GM04503 (cell line): Measurements from ENCODE around the gene GRIA1.

ENCODE experiments used
- DNase-seq: peaks from one replicate; pipeline ENCODE4 v3.0.0-alpha.2; 2012; ENCODE audit warnings: low read depth

GRIA1 gene

DNA sequence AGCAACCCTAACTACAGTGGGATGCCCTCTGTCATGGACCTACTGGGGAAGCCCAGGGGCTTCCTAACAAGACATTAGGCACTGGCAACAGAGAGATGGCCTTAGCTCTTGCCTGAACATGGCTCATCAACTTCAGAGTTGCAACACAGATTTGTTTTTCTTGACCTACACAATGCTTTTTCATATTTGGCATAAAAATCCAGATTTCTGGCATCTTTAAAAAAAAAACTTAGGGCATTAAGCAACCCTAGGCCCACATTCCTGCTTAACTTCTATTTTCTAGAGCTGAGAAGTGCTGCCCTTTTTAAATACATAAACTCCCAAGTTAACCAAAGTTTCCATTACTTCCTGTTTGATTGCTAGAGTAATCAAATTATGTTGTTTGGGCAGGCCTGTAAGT lies 8.0 kb downstream of the GRIA1 start:
- DNase-seq: no peak

DNA sequence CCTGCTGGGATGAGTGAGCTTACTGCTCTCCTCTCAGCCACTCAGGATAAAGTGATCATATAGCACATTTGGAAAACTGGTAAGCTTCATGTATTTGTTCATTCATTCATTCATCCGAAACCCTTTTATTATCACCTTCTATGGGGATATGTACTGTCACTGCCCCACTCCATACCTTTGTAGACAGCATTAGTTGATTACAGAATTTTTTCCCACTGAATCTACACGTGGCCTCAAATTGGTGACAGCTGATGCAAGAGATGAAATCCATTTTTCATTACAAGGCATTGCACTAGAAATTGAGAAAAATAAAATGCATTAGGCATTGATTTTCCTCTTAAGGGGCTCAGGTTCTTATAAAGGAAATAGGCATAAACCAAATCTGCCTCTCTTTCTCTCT lies 9.7 kb downstream of the GRIA1 start:
- DNase-seq: no peak

DNA sequence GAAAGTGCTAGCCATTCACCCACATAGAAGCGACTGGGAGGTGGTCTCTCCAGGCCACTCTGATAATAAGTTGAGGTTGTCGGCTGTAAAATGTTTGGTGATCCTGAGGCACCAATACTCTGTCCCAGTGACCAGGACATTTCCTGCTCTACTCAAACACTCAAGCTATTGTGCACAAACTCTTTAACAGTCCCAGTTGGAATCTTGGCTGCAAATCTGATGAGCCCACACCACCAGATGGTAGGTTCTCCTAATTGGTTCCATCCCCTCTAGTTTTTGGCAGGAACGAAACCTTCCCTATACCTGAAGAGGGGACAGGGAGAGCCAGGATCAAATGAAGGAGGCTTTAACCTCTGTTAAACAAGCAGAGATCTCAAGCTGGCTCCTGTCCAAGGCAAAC lies 14.3 kb downstream of the GRIA1 start:
- DNase-seq: no peak

DNA sequence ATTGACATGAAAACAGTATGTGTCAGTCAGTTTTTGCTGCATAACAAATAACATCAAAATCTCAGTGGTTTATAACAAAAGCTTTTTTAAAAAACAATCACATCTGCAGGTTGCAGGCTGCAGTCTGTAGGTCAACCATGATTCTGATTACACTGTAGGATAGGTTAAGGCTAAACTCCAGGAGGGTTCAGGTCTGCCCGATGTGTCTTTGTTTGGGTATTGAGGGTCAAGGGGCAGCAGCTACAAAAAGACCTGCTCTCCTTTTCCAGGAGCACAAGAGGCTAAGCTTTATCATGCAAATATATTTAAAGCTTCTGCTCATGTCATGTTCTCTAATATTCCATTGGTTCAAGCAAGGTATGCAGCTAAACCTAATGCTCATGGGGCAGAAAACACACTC lies 18.2 kb downstream of the GRIA1 start:
- no peak for DNase-seq

DNA sequence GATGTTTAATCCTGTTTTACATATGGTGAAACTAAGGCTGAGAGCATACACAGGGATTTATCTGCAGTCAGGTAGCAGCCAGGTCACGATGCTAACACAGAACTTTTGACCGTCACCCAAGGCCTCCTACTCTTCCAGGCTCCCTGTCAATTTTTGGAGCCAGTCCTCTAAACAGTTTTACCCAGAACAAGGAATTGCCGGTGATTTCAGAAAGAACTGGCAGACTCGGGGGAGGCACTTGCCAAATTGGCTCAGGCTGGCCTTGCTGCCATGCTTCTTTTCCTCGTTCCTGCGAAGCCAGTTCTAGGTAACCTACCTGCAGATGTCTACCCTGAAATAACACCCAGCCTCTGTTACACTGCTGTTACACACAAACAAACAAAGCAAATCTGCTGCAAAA lies 21.2 kb downstream of the GRIA1 start:
- DNase-seq: no peak

DNA sequence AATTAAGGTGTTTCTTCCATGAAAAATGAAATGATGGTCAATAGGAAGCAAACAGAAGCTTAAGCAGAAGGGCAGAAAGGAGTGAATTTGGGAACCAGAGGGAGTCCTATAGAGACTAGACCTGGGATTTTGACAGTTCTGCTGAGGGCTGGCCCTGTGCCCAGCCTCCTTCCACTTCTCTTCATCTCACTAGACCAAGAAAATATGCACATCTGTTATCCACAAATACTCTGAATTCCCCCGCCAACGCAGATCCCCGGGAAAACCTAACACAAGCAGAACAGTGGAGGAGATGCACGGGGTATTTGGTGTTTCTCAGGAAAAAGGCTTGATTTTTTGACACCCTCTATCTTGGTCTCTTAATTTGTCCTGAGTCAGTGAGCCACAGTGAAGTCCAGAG lies 22.7 kb downstream of the GRIA1 start:
- no peak for DNase-seq

DNA sequence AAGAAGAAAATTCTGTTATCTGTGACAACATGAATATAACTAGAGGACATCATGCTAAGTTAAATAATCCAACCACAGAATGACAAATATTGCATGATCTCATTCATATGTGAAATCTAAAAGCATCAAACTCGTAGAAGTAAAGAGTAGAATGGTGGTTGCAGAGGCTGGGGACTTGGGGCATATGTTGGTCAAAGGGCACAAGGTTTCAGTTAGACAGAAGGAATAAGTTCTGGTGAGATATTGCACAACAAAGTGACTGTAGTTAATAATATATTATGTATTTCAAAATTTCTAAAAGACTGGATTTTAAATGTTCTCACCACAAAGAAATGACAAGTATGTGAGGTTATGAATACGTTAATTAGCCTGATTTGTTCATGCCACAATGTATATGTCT lies 24.8 kb downstream of the GRIA1 start:
- DNase-seq: no peak

DNA sequence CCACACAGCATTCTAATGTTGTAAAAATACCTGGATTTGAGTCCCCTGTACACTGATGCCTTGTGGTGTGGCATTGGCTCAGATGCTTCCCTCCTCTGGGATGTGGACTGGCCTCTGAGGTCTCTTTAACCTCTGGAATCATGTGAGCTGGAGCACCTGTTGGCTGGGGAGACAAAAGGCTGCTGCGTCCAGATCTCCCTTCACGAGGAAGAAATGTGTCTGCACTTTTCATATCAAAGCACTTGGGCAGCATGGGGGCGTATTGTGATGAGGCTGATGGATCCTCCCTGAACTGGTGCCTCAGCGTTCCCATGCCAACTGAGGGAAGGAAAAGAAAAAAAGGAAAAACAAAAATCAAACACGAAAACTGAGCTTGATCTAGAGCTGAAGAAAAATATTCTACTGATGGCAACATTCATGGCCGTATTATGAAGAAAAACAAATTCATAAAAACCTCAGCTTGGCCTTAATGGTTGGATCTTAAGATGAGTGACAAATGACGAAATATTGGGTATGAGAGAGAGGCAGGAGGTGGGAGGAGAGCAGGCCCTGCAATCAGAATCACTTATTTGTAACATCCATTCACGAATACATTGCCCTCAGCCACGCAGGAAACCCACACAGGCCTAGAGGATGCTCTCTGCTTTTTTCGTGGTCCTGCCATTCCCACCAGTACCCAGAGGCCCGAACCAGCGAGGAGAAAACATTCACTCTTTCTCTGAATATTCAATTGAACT lies 26.2 kb downstream of the GRIA1 start:
- no peak for DNase-seq

DNA sequence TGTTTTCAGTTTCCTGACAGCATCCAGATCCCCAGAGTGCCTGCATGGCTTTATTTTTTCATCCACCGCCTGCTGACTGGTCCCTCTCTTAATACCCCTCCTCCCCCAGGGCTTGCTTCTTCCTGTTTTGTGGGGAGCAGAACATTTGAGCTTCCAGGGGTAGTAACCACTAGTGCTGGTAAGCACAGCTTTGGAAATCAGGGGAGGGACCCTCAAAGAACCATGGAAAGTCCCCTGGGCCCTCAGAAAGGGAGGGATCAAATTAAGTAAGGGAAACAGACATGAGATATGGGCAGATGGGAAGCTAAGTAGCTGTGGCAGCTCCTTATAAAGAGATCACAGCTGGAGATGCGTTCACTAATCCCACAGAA lies 26.8 kb downstream of the GRIA1 start:
- no peak for DNase-seq

DNA sequence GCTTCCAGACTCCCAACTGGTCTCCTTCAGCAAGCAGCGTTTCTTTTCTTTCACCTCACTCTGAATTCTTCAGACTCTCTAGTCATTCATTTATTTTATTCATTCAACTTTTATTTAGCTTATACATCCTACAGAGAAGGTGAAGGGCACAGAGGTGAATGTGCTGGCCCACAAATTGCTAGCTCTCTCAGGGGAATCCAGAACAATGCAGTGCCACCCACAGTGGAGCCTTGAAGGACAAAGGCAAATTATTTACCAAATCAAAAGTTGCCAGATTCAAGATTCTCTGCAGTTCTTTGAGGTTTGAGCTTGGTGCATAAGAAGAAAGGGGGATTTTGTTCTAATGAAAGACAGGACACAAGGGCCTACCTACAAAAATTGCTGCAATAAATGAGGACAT lies 29.7 kb downstream of the GRIA1 start:
- no peak for DNase-seq

DNA sequence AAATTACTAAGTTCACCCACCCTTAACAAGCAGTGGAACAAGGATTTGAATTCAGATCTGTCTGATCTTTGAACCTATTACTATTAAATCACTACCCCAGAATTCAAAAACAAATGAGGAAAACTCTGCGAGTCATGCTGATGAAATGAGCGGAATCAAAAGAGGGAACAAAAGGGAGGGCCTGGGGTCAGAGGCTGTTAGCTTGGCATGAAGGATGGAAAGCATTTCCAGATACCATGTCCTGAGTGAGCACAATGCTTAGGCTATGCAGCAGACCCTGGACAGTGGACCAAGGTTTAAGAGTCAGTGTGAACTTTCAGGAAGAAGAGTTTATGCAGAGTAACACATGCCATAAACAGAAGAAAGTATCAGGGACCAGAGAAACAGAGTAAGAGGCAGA lies 30.5 kb downstream of the GRIA1 start:
- DNase-seq: no peak

DNA sequence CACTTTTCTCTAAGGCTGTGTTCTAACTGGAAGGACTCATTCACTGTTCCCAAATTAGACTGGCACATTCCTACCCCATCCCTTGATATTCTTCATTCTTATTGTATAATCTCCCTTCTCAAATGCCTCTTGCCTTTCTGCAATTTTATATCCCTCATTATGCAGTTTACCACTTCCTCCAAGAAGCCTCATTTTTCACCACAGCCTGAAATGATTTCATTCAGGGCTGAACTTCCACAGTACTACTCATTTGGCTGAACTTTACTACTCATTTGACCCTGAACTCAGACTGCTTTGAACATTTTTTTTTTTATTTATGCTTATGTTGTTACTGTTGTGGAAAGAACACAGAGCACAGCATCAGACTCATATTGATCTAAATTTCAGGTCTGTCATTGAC lies 32.7 kb downstream of the GRIA1 start:
- no peak for DNase-seq

DNA sequence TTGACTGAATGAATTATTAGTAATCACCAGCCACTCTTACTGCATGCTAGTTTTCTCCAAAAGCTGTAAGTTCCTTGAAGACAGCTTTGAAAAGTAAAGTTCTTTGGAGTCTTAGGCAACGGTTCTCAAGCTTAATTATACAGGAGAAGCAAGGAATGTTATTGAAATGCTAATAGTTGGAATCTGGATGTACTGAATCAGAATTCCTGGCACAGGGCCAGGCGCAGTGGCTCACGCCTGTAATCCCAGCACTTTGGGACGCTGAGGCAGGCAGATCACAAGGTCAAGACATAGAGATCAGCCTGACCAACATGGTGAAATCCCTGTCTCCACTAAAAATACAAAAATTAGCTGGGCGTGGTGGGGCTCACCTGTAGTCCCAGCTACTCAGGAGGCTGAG lies 33.4 kb downstream of the GRIA1 start:
- no peak for DNase-seq

DNA sequence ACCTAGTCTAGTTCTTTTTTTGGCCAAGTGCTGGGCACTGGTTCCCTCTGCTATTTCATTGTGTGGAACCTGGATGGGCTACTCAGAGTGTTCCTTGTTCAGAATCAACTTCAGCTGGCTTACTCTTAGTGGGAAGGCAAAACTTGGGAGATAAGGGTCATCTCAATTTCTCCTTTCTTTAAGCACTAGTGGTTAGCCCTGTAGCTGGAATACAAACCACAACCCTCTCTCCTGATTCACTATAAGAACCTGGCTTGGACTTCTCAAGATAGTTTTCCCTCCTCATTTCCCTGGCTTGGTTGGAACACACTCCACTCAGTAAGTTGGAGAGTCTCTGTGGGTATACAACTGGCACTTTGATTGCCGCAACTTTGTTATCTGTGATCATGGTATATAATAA lies 35.1 kb downstream of the GRIA1 start:
- DNase-seq: no peak

DNA sequence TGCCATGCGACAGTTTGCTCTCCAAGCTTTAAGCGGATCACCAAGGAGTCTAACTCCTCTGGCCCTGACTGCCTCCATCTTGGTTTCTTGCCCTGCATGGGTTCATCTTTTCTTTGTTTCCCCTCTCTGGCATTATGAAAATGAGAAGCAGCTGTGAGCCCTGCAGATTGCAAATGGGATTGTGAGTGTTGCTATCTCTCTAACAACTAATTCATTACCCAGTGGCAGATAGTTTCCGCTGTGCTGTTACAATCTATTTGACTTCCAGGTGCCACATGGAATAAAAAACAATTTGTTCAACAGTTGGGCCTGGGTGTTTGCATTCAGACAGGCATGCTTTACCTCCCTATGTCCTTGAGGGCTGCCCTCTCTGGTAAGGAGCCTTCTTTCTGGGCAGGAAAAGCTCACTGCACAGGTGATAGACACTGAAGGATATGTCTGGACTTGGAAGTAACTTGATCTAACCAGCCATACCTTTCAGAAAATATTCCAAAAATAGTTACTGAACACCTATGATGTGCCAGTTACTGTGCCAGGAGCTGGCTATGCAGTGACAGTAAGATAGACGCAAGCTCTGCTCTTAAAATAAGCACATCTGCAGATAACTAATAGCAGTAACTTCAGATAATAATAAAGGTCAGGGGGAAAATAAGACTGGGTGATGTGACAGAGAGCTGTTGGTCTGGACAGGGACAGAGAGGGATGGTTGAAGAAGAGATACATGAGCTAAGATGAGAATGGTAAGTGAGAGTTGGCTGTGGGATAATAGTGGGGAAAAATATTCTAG lies 40.1 kb downstream of the GRIA1 start:
- no peak for DNase-seq

DNA sequence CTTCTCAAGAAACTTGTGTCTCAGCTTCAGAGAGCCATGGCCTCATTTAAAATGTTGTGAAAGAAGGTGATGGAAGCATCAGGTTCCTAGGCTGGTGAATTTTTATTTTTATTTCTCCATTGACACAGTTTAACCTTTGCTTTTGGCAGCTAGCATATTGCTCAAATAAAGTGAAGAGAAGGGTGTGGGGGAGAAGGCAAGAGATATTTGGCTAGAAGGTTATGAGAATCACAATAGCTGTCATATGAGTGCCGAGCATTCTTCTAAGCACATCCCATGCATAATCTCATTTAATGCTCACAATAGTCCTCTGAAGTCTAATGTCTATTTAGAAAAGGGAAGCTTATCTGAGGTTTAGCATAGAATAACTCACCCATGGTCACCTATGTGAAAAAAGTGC lies 43.1 kb downstream of the GRIA1 start:
- no peak for DNase-seq

DNA sequence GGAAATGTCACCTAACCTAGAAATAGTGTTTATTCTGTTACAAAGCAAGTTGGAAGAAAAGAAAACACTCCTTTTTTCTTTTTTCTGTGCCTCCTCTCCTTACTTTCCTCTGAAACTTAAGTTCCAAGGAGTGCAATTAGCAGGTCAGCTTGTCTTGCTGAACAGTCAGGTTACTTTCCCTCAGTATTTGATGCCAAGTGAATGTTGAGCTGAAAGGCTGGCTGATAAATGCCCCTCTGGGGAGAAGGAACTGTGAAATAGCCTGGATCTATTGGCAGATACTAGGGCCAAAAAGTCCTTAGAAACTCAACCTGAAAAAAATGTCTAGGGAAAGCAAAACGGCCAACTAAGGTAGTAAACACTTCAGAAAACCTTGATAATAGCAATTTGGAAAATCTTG lies 43.6 kb downstream of the GRIA1 start:
- no peak for DNase-seq

DNA sequence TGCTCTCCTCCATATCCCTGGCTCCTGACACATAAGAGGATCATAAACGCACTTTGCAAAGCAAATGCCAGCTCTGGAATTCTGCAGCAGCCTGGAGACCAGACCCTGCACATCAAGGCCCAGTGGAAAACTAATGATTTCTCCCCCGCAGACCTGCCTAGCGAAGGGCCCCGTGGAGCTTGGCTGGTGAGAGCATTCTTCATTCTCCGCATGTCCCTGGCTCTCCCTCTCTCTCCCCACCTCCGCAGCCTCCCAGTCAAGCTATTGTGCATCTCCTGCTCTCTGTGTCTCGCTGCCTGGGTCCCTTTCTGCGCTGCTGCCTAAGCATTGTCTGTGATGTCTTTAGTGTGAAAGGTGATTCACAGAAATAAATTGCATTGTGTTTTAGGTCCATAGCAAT lies 46.7 kb downstream of the GRIA1 start:
- no peak for DNase-seq

DNA sequence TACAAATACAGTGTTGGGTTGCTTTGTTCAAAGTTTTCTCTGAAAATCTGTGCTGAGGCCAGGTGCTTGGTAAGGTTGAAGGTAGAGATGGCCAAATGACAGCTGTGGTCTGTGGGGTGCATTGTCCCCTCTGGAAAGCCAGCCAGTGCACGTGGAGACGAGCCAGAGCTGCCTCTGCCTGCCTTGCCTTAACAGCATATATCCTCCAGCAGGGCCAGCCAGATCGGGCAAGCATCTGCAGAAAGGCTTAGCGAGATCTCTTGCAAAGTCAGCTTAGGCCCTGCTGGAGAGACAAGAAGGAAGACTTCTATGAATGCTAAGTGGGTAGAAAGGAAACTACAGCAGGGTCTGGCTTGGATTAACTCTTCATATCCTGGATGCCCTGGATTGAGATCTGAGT lies 49.5 kb downstream of the GRIA1 start:
- DNase-seq: no peak

DNA sequence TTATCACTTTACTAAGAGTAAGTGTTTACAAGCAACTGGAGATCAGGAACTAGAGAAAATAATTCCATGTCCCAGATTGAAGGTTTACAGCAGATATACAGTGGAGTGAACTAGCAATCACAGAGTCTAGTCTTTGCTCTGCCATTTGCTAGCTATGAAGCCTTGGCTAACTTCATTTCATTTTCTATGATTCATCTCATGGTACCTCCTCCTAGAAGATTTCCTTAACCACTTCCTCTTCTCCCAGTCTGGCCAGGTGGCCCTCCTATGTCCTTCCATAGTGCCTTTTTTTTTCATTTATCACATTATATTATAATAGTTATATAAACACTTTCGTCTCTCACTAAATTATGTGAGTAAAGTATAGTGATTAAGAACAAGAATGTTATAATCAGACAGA lies 52.1 kb downstream of the GRIA1 start:
- DNase-seq: no peak

DNA sequence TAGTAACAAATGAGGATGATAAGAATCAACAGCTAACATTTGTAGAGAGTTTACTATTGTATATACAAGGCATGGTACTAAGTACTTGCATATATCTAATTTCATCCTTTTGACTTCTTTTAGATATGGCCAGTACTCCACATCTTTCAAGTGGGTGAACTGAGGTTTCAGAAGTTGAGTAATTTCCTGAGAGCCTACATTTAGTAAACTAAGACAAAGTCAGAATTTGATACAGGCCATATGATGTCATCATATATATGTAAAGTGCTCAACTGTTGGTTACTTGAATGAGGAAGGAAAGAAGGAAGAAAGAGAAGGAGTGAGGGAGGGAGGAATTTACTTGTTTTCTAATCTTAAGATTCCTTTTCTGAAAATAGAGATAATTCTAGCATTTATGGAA lies 52.8 kb downstream of the GRIA1 start:
- no peak for DNase-seq

DNA sequence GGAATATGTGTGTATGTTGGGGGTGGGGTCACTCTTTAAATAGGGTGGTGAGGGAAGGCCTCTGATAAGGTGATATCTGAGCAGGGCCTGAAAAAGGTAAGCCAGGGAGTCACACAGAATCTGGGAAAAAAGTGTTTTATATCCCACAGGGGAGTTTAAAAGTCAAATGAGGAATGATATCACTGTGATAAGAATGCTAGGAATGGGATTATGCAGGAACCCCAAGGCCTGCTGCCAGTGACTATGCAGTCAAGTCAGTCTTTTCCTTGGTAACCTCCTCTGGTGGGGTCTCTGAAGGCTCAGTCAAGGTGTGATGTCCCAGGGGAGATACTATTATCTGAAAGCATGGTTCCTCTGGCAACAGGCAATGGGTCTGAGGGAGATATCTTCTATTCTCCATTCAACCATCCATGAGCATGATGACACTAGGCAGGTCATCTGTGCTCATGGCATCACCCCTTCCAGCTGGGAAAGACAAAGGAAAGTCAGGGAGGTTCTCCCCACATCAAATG lies 53.5 kb downstream of the GRIA1 start:
- DNase-seq: no peak

DNA sequence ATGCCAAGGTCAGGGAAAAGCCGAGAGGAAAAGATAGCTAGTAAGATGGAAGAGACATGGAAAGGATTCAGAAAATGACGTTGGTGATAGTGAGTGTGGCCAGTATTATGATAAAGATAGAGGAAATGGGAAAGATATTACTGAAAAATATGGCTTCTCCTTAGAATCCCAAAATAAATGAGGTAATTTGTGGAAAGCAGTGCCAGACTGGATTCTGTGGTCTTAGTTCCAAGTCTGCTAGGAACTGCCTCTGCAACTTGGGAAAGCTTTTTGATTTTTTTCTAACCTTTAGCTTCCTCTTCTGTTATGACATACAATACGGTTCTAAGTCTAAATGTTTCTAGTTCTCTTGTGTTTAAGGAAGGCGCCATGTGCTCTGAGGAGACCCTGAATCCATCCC lies 54.2 kb downstream of the GRIA1 start:
- no peak for DNase-seq

DNA sequence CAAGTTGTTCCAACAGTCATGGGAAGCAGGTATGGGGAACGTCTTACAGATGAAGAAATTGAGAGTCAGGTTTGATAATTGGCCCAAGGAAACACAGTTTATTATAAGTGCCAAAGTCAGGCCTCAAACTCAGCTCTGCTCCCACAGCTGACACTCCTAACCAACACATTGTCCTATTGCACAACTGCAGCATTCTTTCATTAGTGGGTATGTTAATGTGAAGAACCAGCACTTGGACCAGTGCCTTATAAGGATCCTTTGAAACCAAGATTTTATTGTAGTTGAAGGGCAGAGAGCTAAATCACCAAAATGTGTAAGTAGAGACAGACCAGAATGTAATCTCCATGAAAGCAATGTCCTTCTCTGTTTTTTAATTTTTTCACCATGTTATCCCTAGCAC lies 56.1 kb downstream of the GRIA1 start:
- DNase-seq: peak; percentile 73
